Activated T-cell treated with anti-CD3 and anti-CD28 coated beads, Interleukin-2, amount 50 U/mL, for 48 hours (primary cell): ENCODE measurements around the gene MSI2.

Experiments
- DNase-seq, 2 experiments: peaks; one replicate each; pipeline ENCODE4 v3.0.0-alpha.2; 2020

The MSI2 gene

DNA sequence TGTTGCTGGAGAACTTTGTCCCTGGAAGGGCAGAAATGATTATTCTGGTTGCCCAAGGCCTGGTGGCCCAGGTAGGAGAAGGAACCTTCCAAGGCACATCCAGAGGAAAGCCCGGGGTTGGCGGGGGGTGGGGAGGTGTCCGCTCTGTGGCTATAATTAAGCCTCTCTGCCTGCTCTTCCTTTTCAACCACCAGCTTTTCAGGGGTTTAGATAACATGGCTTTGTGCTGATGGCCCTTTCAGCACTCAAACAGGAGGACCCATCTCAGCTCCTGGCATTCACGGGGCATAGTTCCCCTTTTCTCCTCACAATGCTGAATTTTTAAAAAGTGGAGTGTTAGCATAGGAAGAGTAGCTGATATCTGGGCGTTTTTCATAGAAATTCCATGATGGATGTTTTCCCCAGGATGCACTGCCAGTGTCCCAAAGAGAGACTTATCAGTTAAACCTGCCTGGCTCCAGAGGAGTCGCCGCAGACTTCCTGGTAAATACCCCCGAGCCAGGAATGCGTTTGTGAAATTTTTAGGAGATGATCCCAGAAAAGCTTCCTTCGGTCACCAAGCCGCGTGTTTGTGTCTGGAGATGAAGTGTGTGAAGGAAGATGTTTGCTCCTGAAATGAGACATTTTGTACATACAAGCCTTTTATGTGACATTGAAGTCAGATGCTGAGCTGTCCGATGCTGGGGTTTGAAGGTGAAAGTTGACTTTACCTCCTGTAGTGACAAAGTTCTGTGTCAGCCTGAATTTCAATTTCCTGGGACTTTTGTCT is 188.5 kb downstream of the MSI2 start:
- no peak for DNase-seq

DNA sequence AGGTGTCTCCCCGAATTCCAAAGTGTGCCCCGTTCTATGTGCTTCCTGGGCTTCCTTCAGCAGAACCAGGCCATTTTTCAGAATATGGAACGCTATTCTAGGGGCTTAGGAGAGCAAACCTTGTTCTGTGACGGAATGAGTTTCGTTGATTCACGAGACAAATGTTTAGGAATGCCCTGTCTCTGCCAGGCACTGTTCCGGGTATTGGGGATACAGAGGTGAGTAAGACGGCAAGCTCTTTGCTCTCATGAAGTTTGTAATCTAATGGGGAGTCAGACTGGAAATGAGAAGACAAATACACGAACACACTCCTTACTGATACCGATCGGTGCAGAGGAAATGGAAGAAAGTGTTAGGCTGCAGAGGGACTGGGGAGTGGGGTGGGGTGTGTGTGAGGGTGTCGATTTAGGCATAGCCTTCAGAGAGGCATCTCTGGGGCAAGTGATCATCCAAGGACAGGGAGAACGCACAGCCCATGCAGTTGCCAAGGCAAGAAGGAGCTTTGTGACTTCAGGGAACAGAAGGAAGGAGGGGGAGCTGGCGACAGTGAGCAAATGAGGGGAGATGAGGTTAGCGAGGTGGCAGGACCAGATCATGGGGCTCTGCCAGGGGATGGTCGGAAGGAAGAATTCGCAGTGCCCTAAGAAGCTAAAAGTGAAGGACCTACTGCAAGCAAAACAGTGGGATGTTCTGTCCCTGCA is 189.6 kb downstream of the MSI2 start:
- DNase-seq = no peak

- DNase-seq = no peak
Measured at GRCh38 chr17:57447357-57447989, 191.2 kb downstream of the MSI2 start.

DNA sequence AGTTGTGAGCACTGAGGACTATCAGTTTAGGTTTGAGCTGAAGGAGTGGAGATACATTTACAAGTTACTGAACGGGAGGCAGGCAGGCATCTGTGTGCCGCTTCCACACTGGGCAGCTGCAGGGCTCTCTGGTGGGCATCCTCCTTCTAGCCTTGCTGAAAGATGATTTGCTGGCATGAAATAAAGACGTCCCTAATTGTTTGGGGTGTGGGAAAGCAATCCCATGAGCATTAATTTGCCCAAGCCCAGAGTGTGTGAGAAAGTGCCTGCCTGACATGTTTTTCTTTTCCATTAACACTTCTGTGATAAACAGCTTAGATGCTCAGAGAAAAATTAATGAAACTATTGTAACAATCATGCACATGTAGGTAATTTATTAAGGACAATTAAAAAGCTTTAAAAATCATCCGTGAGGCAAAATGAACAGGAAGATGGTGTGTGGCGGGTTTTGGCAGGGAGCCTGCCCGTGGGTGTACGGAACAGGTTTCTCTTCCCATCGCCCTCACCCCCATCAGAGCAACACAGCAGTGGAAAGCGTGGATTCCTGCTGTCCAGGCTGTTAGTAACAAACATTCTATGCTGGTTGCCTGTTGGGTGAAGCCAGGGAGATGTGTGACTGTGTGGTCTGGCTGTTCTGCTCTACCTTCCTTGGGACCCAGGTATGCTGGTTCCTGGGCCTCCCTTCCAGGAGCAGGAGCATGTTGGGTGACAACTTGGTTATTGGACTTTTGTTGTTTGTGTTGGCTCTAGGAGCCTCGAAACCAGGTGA is 191.9 kb downstream of the MSI2 start:
- no peak for DNase-seq

- no peak for DNase-seq
Measured at GRCh38 chr17:57448759-57449283, 192.5 kb downstream of the MSI2 start.

GRCh38 chr17:57451191-57451590 is 194.9 kb downstream of the MSI2 start:
- DNase-seq = no peak

GRCh38 chr17:57451643-57452042 is 195.3 kb downstream of the MSI2 start:
- no peak for DNase-seq

DNA sequence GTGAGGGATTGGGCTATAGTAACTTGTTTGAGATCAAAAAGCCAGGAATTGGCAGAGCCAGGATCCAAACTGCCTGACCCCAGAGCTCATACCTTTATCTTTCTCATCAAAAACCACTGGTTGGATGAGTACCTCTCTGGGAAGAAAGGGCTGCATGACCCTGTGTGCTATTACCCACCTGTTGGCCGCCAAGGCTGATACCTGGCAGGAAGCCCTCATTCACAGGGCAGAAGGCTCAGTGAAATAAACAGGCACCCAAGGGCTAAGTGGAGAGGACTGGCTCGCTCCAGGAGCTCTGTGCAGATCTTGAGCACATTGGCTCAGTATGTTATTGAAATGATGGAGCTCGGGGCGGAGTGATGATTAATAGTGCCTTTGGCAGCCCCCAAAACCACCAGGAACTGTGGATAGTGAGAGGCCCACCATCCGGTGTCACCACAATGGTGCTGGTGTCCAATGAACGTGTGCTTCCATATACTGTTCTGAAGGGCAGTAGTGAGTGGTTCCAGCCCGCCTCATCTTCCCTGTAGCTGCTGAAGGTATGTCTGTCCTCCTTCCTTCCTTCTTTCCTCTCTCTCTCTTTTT is 197.6 kb downstream of the MSI2 start:
- DNase-seq = no peak

- DNase-seq = no peak
Measured at GRCh38 chr17:57454729-57455062, 198.4 kb downstream of the MSI2 start.

DNA sequence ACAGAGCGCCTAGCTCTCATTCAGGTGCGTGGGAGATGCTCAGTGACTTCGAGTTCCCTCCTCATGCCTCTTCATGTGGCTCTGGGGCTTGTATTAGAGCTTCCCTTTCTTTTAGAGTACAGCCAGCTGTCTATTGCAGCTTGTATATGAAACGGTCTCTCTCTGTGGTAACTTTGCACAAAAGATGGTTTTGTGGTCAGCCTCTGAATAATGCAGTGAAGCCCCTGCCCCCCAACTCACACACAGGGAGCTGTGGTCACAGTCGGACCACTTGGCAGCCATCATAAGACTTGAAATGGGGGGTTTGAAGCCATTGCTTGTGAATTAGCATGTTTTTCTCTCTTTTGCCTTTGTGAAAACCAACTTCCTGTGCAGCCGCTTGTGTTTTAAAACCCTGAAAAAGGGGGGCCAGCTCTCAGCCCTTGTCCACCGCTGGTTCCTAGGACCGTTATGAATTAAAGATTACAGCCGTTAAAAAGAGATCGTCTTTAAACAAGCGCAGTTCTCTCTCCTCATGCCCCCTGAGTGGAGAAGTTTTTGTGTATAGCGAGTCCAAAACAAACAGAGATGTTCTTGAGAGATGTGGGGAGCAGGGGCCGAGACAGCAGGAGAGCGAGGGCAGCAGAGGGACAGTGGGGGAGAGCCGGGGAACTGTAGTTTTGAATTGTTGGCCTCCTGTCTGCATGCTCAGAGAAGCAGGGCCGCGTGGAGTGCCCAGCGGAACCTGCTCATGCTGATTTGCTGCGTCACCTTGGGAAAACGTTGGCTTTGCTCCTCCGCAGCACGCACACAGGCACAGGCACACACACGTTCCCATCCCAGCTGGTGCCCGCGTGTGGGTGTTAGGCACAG is 199.0 kb downstream of the MSI2 start:
- peak; percentile 58 to 62 for DNase-seq

GRCh38 chr17:57456622-57457021 is 200.3 kb downstream of the MSI2 start:
- DNase-seq = no peak

DNA sequence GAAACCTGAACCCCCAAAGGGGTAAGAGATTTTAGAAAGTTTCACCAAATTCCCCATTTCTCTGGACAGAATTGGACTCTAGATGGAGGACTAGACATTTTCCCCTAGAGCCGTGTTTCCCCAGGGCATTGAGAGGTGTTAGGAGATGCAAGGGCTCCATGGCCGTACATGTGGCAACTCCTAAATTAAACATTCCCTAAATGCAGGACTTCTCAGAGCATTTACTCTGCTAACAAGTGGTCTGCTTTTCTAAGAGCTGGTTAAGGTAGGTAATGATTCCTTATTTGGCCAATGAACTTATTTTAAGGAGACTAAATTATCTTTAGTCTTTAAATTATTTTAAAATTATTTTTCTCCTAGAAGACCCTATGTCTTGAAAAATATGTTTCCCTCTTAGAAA is 200.9 kb downstream of the MSI2 start:
- no peak for DNase-seq

DNA sequence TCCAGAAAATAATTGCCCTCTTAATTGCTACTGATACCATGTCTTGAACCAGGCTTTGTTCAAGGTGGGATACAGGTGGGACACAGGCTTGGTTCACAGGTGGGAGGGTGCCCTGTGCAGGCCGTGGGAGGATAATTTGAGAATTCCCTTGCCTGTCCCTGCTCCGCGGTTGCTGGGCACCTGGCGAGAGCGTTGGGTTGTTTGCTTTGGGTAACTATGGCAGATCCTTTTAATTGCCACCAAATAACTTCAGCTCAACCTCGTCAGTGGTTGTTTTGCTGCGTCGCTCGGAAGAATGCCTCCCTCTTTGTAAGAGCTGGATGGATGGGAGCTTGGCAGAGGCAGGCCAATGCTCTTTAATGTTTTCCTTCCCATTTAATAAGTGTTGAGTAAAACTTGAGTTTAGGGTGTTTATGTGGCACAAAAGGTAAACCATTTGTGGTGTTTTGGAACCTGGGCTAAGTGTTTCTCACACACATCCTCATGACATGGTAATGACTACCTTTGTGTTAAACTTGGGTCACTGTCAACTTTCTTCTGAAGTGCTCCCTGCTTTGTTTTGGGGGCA is 202.5 kb downstream of the MSI2 start:
- DNase-seq = no peak

- DNase-seq = peak; percentile 50 to 63
Measured at GRCh38 chr17:57459286-57459915, 203.1 kb downstream of the MSI2 start.

DNA sequence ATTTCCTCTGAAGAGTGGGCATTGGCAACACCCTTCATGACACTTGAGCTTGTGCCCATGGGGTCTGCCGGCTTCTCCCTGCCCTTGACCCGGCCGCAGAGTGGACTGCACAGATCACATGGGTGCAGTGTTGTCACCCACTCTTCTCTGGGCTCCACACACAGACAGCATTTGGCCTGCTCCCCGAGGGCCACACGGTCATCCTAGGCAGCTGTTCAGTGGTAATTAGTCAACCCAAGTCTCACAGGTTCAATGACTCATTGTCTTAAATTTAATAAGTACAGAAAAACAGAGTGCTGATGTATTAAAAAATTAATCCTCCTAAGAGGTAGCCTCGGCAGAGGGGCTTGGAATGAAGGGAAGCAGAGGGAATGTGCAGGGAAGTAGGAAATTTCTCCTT is 204.8 kb downstream of the MSI2 start:
- peak; percentile 70 to 74 for DNase-seq

DNA sequence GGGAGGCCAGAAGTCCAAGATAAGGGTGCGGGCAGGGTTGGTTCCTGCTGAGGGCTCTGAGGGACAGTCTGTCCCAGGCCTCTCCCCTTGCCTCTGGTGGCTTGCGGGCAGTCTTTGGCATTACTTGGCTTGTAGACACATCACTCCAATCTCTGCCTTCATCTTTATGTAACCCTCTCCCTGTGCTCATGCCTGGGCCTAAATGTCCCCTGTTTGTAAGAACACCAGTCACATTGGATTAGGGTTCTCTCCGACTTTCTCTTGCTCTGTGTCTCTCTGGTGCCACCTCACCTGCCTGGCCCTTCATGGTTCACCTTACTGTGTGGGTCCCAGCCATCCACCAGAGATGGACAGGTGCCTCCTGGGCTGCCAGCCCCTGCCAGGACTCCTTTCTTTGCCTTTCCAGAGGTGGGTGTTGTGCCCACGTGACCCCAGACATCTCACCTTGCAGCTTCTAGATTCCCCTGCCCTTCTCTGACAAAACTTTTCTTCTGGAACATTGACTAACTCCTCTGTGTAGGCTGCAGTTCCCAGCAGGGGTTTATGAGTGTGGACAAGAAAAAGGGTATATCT is 205.8 kb downstream of the MSI2 start:
- DNase-seq = peak; percentile 55 to 58

GRCh38 chr17:57463103-57463885 is 207.0 kb downstream of the MSI2 start:
- peak; percentile 91 to 93 for DNase-seq

- DNase-seq = no peak
Measured at GRCh38 chr17:57464191-57464864, 208.0 kb downstream of the MSI2 start.

- DNase-seq = no peak
Measured at GRCh38 chr17:57465610-57466009, 209.3 kb downstream of the MSI2 start.
